ENCODE data around the gene MYL10.

DNA sequence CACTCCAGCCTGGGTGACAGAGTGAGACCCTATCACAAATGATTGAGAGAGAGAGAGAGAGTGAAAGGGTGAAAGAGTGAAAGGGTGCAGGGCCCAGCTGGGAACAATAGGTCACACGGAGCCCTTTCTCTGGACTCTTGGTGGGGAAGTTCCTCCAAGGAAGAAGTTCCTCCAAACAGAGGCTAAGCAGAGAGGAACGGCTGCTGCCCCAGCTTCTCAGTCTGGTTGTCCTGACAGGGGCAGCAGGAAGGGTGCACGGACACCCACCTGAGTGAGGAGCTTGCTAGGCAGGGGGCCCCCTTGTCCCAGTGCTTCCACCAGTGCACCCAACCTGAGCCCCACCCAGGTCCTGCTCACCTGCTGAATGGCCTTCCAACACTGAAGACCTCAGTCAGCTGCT is 38.8 kb upstream of the MYL10 start:
- TF ChIP-seq, protein P1, sequence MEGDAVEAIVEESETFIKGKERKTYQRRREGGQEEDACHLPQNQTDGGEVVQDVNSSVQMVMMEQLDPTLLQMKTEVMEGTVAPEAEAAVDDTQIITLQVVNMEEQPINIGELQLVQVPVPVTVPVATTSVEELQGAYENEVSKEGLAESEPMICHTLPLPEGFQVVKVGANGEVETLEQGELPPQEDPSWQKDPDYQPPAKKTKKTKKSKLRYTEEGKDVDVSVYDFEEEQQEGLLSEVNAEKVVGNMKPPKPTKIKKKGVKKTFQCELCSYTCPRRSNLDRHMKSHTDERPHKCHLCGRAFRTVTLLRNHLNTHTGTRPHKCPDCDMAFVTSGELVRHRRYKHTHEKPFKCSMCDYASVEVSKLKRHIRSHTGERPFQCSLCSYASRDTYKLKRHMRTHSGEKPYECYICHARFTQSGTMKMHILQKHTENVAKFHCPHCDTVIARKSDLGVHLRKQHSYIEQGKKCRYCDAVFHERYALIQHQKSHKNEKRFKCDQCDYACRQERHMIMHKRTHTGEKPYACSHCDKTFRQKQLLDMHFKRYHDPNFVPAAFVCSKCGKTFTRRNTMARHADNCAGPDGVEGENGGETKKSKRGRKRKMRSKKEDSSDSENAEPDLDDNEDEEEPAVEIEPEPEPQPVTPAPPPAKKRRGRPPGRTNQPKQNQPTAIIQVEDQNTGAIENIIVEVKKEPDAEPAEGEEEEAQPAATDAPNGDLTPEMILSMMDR (IDR thresholded peaks at IDR 0.05): no peak
- no peak for TF ChIP-seq POLR2A (IDR thresholded peaks at IDR 0.05)
